DMS53 treated with DMSO at 0.1 percent for 48 hours (cell line): ENCODE measurements around the gene LSAMP.

Experiments
- DNase-seq: peaks from one replicate; lab custom pipeline; 2025; ENCODE audit not compliant: unreplicated experiment; lab: John Stamatoyannopoulos, UW

LSAMP gene

GRCh38 chr3:116445311-116445841 is at the start of gene LSAMP:
Gene LSAMP (minus strand): TSS chr3:116445487.
- DNase-seq = peak; percentile 31

- no peak for DNase-seq
Measured at GRCh38 chr3:116492379-116492778, 47.1 kb upstream of the LSAMP start.

- peak; percentile 24 for DNase-seq
Measured at GRCh38 chr3:116483135-116483534, 37.8 kb upstream of the LSAMP start.

GRCh38 chr3:116476691-116477090 is 31.4 kb upstream of the LSAMP start:
- no peak for DNase-seq

- DNase-seq = no peak
Measured at GRCh38 chr3:116474801-116475200, 29.5 kb upstream of the LSAMP start.

GRCh38 chr3:116474032-116474780 is 28.9 kb upstream of the LSAMP start:
- DNase-seq = peak; percentile 52

- DNase-seq = peak; percentile 36
Measured at GRCh38 chr3:116473602-116474001, 28.3 kb upstream of the LSAMP start.

GRCh38 chr3:116470605-116471197 is 25.4 kb upstream of the LSAMP start:
- DNase-seq = no peak

GRCh38 chr3:116469546-116469945 is 24.3 kb upstream of the LSAMP start:
- DNase-seq = no peak

GRCh38 chr3:116464276-116464798 is 19.1 kb upstream of the LSAMP start:
- no peak for DNase-seq

- no peak for DNase-seq
Measured at GRCh38 chr3:116453666-116454346, 8.5 kb upstream of the LSAMP start.

- DNase-seq = no peak
Measured at GRCh38 chr3:116449546-116450350, 4.5 kb upstream of the LSAMP start.

- DNase-seq = no peak
Measured at GRCh38 chr3:116445990-116446389, 703 bp upstream of the LSAMP start.

GRCh38 chr3:116444819-116445310 is 422 bp downstream of the LSAMP start:
- no peak for DNase-seq

- DNase-seq = no peak
Measured at GRCh38 chr3:116444115-116444747, 1.1 kb downstream of the LSAMP start.

- no peak for DNase-seq
Measured at GRCh38 chr3:116443191-116443661, 2.1 kb downstream of the LSAMP start.

GRCh38 chr3:116442331-116443021 is 2.8 kb downstream of the LSAMP start:
- no peak for DNase-seq

- DNase-seq = no peak
Measured at GRCh38 chr3:116441652-116442051, 3.6 kb downstream of the LSAMP start.

- no peak for DNase-seq
Measured at GRCh38 chr3:116440196-116440595, 5.1 kb downstream of the LSAMP start.
